Epithelial cell of proximal tubule (primary cell): ENCODE results near the gene TARS1. TPM values are rescaled to one million over a fixed set of nuclear protein-coding genes. Genes with fewer than 3 reads are reported as not detected.

Experiments used
- DNase-seq: peaks from one replicate; pipeline ENCODE4 v3.0.0-alpha.2; 2011; ENCODE audit warnings: low read depth
- H3K4me3 ChIP-seq: 2 replicates; pipeline ENCODE4 v1.5.1; 2011; ENCODE audit warnings: low read depth, mild to moderate bottlenecking, low read length
- CTCF ChIP-seq: conservative IDR thresholded peaks from 2 replicates; pipeline ENCODE4 v1.5.1; 2012; ENCODE audit warnings: low read depth, mild to moderate bottlenecking, low read length
- total RNA-seq: library from RNA; depleted of rRNA; stranded (reverse); fragments of >200 nt; gene quantifications from 2 replicates; pipeline ENCODE4 v1.2.3, GENCODE V29; 2015

The TARS1 gene
- total RNA-seq, 1 donor from 2014 or later: 182 TPM

DNA sequence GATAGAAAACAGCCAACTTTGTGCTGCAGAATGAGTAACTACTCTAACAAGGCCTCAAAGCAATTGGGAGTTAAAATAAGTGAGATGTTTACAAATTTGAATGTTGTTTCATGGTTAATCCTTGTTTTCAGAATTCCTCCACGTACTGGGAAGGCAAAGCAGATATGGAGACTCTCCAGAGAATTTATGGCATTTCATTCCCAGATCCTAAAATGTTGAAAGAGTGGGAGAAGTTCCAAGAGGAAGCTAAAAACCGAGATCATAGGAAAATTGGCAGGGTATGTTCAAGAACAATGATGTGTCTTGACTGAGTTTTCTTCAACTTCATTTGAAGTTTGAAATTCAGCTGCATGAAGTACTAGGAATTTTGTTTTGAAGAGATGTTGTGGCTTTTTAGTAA, 16.4 kb downstream of the TARS1 start:
- no peak for DNase-seq
- TF ChIP-seq CTCF: no peak
- H3K4me3 ChIP-seq: no peak overlapping the region

GRCh38 chr5:33457817-33458216, 17.1 kb downstream of the TARS1 start:
- TF ChIP-seq CTCF: no peak
- no peak for DNase-seq
- no peak overlapping the region for H3K4me3 ChIP-seq

DNA sequence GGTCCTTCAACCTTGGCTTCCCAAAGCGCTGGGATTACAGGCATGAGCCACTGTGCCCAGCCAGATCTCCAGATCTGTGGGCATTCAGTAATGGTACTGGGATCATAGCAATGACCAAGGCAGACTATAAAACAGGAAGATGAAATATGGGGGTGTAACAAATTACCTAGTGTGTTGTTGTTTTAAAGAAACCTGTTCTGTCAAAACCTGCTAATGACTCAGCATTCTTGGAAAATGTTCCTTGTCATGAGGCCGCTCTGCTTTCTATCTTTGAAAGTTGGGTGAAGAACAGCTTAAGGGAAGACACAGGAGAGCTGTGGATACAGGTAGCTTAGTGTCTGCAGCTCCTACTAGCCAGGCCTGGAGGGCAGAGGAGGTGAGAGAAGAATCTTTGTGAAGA, 19.4 kb downstream of the TARS1 start:
- no peak for TF ChIP-seq CTCF
- DNase-seq: no peak
- no peak overlapping the region for H3K4me3 ChIP-seq

DNA sequence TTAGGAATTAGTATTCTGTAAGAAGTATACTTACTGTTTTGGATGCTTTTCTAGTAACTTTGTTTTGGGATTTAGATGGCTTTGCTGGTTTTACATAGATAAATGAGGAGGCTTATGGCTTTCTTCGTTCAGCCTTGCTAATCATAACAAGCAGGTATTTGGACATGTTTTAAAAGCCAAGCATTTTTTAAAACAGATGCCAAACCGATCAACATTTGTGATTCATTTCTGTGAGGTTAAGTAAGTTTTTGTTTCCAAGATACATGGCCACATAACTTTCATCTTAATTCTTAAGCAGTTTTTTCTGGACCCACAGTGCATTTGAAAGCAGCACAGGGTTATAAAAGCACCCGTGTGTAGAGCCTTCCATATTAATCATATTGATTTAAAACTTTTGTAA, 21.7 kb downstream of the TARS1 start:
- no peak for TF ChIP-seq CTCF
- no peak for DNase-seq
- no peak overlapping the region for H3K4me3 ChIP-seq

DNA sequence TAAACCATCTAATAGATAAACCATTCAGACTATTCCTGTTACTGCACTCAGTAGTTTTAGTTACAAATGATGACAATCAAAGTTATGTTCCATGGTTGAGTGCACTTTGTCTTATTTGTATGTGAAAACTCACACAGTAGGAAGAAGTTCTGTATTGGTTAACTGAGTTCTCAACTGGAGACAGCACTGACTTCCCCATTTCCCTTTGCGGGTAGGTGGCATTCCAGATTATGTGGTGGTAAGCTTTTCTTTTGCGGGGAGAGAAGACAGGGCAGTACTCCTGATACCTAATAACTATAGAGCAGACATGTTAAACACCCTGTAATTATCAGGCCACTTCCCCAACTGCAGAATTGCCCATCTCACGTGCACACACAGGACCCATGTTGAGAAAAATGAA, 24.4 kb downstream of the TARS1 start:
- no peak overlapping the region for H3K4me3 ChIP-seq
- no peak for DNase-seq
- no peak for TF ChIP-seq CTCF

DNA sequence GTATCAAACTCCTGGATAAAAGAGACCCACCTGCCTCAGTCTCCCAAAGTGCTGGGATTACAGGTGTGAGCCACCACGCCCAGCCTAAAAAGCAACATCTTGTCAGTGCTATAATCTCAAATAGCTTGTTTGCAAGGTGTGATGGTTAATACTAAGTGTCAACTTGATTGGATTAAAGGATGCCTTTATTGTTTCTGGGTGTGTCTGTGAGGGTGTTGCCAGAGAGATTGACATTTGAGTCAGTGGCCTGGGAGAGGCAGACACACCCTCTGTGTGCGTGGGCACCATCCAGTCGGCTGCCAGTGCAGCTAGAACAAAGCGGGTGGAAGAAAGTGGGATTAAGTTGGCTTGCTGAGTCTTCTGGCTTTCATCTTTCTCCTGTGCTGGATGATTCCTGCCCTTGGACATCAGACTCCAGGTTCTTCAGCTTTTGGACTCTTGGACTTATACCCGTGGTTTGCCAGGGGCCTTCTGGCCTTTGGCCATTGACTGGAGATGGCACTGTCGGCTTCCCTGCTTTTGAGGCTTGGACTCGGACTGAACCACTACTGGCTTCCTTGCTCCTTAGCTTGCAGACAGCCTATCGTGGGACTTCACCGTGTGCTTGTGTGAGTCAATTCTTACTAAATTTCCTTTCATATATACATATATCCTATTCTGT, 28.1 kb downstream of the TARS1 start:
- no peak for DNase-seq
- no peak for TF ChIP-seq CTCF
- no peak overlapping the region for H3K4me3 ChIP-seq

GRCh38 chr5:33470544-33470943, 29.8 kb downstream of the TARS1 start:
- DNase-seq: peak; percentile 1
- H3K4me3 ChIP-seq: no peak overlapping the region
- TF ChIP-seq CTCF: peak; percentile 62
